CD4-positive, alpha-beta T cell treated with Interleukin-1 beta for 1 hour (primary cell): ENCODE data around the gene AVPI1.

Experiments used
- DNase-seq, 2 donors: peaks; one replicate each; pipeline ENCODE4 v3.0.0-alpha.2; 2020 to 2022

The AVPI1 gene, protein sequence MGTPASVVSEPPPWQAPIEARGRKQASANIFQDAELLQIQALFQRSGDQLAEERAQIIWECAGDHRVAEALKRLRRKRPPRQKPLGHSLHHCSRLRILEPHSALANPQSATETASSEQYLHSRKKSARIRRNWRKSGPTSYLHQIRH

DNA sequence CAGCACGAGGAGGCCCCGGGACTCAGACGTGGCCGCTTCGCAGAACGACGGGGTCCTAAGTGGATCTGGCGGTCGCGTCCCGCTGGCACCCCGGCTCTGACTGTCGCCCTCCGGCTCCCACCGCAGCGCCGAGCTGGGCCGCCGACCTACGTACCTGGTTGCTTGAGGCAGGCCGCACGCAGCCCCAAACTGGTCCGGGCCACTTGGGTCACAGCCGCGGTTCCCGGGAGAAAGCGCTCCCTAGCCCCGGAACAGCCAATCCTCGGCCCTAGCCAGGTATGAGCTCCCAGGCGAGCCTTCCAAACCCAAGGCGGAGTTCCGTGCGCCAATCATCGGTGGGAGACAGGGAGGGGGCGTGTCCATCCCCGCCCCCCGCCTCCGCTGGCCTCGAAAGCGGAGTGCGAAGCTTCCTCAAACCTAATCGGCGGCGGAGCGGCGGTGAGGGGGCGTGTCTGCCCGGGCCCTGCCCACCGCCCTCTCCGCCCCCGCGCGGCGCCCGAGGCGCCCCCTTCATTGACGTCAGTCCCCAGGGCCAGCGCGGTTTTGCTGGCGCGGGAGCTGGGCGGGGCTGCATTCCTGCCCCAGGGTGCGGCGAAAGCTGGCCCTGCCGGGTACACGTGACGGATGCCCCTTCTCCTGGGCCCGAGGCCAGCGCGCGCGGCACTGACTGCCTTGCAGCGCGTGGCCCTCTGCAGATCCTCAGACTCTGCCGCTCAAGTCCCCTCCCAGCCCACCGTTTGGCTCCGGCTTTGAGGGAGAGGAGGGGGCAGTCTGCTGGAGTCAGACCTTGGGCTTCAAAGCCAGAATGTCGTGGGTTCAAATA, at the start of gene AVPI1:
Gene AVPI1, minus strand, starts transcription at position 280 of the 823 bp plus-strand sequence. CDS start 7,336 bp downstream, outside the sequence.
- peak; percentile 96 to 97 for DNase-seq

DNA sequence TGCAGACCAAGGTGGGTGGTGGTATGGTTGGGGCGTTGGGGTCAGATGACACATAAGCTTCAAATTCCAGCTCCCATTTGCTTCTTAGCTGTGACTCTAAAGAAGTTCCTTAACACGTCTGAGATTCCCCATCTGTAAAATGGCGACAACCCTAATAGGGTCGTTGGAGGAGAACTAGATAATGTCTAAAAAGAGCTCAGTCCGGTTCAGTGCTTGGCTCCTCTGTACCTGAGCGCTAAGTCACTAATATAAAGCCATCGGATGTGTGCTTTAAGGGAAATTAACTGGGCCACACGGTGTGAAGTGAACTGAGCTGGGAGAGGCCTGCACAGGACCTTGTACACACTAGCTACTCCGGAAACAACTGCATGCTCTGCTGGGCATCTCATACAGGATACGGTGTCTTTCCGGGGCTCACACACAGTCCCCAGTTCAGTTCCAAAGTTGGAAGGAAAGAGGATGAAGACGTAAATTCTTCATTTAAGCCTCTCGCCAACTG, 49.4 kb upstream of the AVPI1 start:
- DNase-seq = no peak

DNA sequence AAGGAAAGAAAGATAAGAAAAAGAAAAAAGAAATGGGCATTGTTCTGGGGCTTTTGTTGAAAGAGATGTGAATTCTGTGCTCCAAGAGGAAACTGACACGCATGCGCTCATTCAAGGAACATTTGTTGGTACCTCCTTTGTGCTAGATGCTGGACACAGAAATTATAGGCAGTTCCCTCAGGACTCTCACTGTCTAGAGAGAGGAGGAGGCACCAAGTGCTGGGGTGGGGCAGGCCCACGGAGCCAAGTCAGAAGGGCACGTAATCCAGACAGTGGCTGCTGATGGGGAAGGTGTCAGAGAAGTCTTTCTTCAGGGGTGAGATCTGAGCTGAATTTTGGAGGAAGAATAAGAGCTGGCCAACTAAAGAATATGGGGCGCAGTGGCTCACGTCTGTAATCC, 47.0 kb upstream of the AVPI1 start:
- DNase-seq = no peak

DNA sequence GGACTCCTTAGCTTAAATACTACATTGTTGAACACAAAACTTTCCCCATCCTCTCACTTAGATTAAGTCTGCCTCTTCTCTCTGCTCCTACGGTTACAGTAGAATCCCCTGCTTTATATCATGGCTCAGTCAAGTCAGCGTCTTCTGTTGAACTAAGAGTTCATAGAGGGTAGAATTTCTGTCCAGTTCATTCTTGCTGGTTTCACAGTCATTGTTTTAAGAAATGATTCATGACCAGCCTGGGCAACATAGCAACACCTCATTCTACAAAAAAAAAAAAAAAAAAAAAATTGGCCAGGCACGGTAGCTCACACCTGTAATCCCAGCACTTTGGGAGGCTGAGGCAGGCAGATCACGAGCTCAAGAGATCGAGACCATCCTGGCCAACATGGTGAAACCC, 46.2 kb upstream of the AVPI1 start:
- DNase-seq = no peak

DNA sequence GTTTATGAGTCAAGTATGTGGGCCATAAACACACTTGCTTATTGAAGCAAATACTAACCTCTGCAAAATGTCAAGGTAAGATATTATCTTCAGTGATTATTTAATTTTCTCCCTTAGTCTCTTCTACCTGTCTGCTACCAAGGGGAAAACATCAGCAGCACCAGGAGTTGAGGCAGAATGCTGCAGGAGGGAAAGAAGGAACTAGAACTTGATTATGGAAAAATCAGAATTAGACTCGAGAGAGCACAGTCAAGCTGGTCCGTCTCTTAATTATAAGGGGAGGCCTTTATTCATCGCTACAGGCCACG, 45.0 kb upstream of the AVPI1 start:
- no peak for DNase-seq

DNA sequence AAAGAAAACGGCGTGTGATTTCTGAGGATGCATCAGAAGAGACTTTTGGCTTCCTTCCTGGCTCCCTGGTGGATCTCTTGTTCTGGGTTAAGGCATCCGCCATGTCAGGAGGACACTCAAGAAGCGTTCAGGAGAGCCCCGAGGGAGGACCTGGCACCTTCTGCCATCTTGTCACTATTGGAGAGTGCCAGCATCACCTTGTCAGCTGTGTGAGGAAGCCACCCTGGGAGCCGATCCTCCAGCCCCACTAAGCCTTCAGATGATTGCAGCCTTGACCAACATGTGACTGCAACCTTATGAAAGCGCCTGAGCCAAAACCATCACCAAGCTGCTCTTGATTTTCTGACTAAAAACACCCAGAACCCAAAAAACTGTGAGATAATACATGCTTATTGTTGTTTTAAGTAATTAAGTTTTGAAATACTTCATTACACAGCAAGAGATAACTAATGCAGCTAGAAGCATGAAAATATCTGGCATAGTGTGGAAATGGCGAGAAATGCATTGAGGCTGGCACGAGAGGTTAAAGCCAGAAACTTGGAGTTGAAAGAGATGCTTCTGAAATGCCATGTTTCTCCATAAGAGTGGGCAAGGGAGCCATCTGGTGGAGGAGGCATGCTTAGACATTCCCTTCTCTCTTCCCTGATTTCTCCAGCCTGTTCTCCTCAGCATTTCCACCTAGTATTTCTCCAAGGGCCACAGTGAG, 44.5 kb upstream of the AVPI1 start:
- peak; percentile 52 to 65 for DNase-seq

DNA sequence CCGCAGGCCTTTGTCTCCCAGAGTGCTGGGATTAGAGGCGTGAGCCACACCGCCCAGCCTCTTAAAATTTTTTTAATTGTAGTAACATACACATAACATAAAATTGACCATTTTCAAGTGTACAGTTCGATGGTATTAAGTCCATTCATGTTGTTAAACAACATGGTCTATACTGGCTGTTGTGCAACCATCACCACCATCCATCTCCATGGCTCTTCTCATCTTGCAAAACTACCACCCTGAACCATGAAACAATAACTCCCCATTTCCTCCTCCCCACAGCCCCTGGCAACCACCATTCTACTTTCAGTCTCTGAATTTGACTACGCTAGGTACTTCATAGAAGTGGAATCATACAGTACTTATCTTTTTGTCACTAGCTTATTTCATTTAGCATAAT, 42.0 kb upstream of the AVPI1 start:
- no peak for DNase-seq

DNA sequence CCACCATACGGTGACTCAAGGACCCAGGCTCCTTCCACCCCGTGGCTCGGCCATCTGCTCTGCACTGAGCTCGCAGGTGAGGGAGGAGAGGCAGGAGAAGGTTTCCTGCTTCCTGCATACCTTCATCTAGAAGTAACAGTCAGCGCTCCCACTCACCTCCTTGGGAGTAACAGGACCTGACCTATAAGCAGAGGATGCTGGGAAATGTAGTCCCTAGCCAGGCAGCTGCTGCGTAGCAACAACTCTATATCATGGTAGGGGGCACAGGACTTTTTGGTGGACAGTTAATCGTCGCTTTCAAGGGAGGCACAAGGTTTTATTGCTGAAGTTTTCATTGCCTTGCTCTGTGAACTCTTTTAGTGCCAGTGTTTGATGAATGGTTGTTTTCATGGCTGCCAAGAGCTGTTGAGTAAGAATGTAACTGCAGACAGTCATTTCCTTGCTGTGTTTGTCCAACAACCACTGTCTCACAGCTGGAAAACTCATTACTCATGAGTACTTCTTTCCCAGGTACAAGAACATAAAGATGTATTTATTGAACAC, 39.7 kb upstream of the AVPI1 start:
- DNase-seq = no peak

DNA sequence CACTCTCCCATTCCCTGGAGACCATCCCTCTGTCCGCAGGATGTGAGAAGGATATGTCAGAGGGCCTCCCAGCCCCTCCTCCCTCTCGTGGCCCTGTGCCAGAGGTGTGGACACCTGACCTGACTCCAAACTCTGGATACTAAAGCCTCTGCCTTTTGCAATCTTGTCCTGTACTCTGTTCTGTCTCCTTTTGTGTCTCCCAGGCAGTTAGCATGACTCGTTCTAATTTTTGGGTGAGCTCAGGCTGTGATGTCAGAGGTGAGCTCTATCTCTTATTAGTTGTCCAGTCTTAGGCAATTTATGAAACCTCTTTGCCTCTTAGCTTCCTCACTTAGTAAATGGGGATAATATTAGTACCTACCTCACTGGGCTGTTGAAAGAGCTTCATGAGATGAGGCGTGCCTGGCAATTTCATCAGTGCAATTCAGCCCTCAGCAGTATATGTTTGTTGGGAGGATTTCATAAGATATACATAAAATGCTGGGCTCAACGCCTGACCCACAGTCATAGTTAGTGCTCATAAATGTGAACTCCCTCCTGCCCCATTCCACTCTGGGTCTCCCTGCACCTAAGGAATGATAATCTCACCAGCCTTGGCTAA, 37.4 kb upstream of the AVPI1 start:
- peak in 1 of 2 donors; percentile 17 for DNase-seq

DNA sequence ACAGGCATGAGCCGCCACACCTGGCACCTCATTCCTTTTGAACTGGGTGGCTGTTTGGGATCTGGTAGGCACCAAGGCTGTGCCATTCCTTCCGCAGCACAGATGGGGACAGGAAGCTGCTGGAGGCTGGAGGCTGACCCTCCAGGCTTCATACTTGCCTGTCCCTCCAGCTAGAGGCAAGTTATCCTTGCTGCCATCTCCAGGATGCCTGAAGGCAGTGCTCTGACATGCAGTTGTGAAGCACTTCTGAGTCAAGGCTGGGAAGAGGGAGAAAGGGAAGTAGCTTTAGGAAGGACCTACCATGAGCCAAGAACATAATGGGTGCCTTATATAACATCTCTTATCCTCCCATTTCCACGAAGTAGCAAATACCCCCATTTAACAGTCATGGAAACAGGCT, 36.0 kb upstream of the AVPI1 start:
- DNase-seq = no peak

DNA sequence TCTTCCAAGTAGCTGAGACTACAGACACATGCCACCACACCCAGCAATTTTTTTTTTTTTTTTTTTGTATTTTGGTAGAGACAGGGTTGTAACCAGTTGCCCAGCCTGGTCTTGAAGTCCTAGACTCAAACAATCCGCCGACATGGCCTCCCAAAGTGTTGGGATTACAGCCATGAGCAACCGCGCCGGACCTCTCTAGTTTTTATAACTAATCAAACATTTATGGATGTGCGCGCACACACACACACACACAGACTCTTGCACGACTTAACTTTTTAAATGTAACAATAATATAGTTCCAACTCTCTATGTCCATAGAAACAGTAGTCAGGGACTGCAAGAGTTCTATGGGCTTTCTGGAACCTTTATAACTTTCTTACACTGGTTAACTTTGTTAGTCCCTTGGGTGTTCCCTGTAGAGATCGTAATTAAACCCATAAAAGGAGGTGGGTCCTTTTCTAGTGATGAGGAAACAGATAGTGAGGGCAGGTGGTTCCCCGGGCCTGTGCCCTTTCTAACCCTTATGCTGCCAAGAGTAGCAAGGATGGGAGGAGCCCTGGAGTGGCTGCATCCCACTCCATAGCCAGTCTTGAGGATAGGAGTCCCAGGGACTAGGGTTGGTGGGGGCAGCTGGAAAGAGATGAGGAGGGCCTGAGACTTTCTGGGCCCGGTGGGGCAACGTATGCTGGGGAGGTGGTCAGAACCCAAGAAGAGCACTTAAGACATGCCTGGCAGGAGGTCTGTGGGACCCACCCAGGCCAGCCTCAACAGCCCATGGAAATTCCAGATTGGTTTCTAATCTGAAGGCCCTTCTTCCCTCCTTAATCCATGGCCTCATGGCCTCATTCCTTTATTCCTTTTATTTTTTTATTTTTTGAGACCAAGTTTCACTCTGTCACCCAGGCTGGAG, 35.1 kb upstream of the AVPI1 start:
- no peak for DNase-seq

DNA sequence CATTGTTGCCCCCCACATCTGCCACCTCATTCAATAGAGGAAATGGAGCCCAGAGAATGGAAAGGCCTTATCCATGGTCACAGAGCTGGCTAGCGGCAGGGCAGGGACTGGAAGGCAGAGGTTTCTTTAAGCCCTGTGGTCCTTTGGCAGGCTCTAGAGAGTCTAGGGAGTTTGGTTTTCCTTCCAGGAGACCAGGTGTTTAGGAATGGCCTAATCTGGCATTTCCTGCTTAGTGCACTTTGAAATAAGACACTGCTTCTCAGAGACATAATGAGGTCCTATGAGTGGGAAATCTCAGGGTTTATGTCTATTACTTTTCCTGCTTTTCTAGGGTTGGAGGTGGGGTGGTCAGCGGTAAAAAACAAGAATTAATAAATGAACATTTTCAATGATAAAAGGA, 32.6 kb upstream of the AVPI1 start:
- DNase-seq = no peak

DNA sequence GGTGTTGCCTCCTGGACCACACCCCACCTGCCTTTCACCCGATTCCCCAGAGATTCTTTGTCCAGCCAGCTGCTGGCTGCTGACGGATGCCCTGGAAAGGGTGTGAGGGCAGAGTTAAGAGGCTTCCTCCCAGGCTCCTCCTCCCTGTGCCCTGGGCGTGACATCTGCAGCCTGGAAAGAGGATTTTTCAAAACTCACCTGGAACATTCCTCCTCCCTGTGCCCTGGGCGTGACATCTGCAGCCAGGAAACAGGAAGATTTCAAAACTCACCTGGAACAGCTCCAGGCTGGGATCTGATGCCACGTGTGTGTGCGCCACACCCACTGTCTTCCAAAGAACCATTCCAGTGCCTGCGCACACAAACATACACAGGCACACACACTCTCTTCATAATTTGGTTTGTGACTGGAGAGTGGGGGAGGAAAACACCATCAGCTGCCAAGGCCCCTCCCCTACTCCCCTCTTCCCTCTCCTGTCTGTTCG, 31.7 kb upstream of the AVPI1 start:
- no peak for DNase-seq

DNA sequence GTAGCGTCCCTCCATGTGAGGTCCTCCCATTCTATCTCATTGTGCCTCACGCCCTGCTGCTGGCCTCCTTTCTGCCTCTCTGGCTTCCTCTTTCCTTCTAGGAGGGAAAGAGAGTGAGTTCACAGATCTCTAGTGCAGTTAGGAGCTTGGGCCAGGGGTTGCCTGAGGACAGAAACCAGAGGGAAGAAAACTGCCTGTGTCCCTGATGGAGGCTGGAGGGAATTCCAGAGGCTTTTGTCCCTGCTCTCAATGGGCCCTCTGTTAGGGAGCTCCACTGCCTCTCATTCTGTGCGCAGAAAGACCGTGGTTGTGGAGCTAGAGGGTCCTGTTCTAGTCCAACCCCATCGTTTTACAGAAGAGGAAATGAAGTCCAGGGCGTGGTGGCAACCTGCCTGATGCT, 31.1 kb upstream of the AVPI1 start:
- DNase-seq = no peak

DNA sequence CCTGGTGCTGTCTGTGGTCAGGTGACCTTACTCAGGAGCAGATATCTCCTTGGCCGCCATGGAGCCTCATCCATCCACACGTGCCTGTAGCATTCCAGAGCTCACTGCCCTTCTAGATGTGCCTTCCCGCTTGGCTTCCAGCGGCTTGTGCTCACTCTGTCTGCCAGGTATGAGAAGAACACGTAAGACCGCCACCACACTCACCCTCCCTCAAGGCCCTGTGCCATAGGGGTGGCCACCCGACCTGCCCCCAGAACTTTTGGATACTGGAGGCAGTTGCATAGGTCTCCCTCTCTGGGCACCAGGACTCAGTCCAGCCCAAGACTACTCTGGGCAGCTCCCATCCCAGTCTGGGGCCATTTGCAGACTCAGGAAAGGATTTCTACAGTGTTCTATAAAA, 30.6 kb upstream of the AVPI1 start:
- DNase-seq = no peak

DNA sequence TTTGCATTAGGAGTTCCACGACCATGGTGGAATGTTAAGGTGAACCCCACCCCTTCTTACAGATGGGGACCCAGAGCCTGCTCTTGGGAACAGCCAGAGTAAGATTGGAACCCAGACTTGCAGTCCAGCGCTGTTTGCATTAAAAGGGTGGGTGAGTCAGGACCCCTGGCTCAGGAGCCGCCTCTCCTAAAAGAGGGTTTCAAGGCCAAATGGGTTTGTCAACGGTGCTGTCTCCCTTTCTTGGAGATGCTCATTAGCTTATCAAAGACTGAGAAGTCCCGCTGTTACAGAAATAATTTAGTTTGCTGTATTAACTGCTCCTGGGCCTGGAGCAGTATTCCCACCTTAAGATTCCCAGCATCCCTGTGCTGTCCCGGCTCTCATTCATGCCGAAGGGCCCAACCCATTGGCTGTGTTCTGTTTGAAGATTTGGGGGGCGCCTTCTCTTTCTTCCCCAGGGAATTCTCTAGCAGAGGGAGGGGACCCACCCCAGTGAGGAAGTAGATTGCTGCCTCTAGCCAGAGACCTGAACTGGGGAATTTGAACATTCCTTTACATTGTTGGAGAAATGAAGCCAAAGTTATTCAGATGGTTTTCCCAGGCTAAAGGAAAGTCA, 28.3 kb upstream of the AVPI1 start:
- DNase-seq = no peak

DNA sequence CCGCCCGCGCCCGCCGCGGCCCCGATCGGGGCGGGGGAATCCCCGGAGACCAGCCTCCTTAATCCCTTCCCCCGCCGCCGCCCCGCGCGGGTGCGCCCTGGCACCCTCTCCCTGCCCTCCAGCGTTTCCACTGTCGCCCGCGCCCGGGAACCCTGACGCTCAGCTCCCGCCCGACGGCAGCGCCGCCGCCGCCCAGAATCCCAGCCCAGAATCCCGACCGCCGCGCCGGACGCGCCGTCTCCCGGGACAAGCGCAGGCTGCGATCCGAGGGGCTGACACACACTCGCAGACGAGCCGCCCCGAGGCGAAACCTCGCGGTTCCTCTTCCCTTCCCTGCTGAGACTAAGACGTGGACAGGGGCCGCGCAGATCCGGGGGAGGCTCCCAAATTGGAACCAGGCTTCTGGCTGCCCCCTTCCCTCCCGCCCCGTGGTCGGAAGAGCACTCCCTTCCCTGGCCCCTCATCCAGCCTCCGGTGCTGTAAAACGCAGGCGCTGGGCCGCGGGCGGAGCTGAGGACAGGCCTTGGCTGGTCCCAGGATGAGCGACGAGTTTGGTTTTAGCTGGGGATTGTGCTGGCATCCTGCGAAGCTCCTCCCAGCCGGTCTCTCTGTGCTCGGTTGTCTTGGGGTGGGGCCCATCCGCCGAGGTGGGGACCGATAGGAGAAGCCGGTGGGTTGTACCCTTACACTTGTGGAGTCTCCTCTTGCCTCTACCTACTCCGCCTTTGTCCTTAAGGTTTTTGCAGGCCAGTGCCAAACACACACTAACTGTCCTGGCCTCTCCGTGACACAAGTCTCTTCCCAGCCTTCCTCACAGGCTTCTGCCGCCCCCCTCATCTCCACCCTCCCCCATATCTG, 27.6 kb upstream of the AVPI1 start:
- DNase-seq = peak in 1 of 2 donors; percentile 45

DNA sequence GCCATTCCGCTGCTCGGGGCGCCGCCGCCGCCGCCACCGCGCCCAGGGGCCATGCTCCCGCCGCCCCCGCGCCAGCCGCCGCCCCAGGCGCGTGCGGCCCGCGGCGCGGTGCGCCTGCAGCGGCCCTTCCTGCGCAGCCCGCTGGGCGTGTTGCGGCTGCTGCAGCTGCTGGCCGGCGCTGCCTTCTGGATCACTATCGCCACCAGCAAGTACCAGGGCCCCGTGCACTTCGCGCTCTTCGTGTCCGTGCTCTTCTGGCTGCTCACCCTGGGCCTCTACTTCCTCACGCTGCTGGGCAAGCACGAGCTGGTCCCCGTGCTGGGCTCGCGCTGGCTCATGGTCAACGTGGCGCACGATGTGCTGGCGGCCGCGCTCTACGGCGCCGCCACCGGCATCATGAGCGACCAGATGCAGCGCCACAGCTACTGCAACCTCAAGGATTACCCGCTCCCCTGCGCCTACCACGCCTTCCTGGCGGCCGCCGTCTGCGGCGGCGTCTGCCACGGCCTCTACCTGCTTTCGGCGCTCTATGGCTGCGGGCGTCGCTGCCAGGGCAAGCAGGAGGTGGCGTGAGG, 26.9 kb upstream of the AVPI1 start:
- DNase-seq = peak; percentile 53 to 65

DNA sequence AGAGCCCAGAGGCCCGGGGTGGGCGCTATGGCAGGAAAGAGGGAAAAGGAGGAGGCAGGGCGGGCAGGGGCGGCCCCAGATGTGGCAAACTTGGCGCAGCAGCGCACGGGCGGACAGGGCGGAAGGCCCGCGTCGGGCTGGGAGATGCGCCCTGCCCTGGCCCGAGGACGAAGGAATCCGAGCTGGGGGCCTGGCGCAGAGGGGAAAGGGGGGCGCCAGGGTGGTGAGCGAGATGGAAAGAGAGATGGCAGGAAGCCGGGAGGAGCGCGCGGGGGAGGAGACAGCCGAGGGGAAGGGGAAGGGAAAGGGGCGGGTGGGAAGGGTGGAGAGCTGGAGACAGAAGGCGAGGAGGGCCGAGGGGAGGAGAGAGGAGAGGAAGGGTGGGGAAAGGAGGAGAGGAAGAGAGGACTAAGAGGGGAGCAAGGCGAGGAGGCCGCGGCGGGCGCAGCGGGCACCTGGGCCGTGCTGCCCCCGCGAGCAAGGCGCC, 26.3 kb upstream of the AVPI1 start, which contains the start of gene MARVELD1:
Gene MARVELD1, plus strand, starts transcription at position 392 of the 487 bp plus-strand sequence. CDS start 147 bp downstream, outside the sequence.
- no peak for DNase-seq
